Activated T-cell treated with anti-CD3 and anti-CD28 coated beads for 1 hour (primary cell): ENCODE data around the gene TACC3.
A peak's percentile ranks its signal among the peaks of the same experiment; 100 is the strongest.

Source experiments
- DNase-seq: peaks from one replicate; pipeline ENCODE4 v3.0.0-alpha.2; 2020; ENCODE audit warnings: low read depth

Gene TACC3

GRCh38 chr4:1776521-1777161 is 55.3 kb downstream of the TACC3 start:
- DNase-seq = no peak

- DNase-seq = no peak
These were observed 56.7 kb downstream of the TACC3 start for GRCh38 chr4:1777822-1778641.

- DNase-seq = no peak
These were observed 57.5 kb downstream of the TACC3 start for GRCh38 chr4:1778642-1779392.

DNA sequence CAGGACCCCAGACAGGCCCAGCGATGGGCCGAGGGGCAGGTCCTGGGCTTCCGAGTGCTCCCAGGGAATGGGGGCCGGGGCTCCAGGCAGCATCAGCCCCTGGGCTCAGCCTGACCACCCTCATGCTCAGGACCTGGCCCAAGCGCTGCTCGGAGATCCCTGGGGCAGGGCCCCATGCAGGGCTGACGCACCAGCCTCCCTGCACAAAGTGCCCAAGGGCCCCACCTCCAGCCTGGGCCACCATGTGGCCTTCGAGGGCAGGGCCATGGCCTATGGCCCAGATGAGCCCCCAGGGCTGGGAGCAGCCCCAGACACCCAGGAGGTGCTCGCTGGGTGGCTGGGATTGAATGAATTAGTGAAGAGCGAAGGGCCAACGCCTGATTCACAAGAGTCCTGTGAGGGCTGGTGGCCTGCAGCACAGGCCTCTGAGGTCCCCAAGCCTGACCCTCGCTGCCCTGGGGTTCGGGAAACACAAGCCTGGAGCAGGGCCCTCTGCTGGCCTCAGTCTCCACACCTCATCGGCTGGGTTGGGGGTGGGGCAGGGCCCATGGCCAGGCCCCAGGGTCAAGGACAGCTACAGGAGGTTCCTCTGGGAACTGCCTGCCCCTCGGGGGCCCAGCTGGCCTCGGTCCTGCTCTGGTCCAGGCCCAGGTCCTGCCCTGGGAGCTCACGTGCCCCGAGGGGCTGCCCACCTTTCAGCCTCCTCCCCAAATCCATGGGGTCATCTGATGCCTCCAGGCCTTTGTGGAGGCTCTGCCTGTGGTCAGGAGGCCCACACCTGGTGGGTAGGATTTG is 58.5 kb downstream of the TACC3 start:
- no peak for DNase-seq

DNA sequence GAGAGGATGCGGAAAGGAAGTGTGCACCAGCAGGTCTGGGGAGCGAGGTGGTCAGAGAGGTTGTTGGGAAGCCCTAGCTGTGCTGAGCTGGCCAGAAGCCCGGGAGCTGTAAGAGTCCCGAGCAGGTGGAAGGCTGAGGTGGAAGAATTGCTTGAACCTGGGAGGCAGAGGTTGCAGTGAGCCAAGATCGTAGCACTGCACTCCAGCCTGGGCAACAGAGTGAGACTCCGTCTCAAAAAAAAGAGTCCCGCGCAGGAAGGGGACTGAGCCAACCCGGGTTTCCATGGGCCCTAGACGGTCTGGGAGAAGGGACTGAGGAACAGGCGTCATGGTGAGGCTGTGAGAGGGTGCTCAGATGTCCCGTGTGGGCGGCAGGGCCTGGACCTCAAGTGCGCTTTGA is 59.1 kb downstream of the TACC3 start:
- DNase-seq = no peak

- no peak for DNase-seq
These were observed 61.7 kb downstream of the TACC3 start for GRCh38 chr4:1783015-1783414.

- DNase-seq = no peak
These were observed 62.6 kb downstream of the TACC3 start for GRCh38 chr4:1783970-1784369.

DNA sequence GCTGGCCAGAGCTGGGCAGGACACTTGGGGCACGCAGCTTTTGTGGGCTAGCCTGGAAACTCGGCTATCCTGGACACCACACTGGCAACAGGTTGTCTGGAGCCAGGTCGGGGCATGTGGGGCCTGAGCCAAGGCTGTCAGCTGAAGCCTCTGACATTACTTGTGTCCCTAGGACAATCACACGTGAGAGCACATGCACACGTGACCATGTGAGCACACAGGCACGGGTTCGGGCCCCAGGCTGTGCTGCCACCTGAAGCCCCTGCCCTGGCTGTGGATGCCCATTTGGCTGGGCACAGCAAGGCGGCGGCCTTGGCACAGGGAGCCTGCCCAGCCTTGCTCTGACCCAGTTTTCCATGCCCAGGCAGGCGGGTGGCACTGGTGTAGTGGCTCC is 63.1 kb downstream of the TACC3 start:
- DNase-seq = no peak

DNA sequence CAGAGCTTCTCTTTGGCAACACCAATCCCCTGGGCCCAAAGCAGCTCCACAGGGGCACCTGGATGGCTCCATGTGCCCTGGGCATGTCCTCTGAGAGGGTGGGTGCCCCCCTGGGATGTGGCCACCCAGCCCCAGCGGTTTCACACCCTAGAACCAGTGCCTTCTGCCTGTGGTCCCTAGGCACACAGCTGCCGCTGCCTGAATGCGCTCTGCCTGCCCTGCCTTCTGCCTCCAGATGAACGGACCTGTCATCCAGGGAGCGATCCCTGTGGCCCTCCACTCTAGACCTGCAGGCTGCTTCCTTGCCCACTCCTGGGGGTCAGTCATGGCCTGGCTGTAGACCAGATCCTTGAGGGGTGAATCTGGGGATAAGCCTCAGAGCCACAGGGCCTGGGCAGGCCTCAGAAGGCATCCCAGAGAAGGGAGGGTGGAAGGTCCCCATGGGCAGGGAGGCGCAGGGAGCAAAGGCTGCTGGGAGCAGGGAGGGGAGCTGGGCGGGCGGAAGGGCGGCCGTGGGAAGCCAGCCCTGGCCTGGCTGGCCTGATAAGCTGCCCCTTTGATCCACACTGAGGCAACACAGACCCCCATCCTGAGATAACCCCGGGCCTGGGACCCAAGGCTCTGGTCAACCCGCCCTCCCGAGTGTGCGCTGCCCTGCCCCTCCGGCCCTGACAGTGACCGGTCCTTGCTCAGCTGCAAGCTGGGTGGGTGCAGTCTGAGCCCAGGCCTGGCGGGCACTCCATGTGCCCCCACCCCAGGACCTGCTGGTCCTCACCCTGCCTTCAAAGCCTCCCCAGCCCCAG is 63.7 kb downstream of the TACC3 start:
- no peak for DNase-seq

- DNase-seq = no peak
These were observed 64.3 kb downstream of the TACC3 start for GRCh38 chr4:1785592-1785991.

- DNase-seq = no peak
These were observed 65.4 kb downstream of the TACC3 start for GRCh38 chr4:1786544-1787362.

GRCh38 chr4:1787411-1788077 is 66.2 kb downstream of the TACC3 start:
- DNase-seq = no peak

- DNase-seq = no peak
These were observed 67.1 kb downstream of the TACC3 start for GRCh38 chr4:1788254-1788973.

DNA sequence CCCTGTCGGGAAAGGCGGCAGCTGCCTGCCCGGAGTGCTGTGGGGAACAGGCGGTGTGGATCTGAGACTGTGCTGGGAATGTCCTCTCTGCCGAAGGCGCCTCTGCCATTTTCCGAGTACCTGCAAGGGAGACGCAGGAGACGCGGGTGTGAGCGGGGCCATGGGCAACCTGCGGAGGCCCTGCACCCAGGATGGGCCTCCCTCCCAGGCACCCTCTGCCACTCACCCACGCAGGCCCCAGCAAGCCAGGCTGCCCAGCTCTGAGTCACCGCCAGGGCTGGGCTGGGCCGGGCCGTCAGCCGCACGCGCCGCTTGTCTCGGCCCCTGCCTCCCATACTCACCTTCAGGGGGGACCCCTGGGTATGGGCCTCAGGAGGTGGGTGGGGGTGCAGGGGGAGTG is 68.2 kb downstream of the TACC3 start:
- DNase-seq = no peak

DNA sequence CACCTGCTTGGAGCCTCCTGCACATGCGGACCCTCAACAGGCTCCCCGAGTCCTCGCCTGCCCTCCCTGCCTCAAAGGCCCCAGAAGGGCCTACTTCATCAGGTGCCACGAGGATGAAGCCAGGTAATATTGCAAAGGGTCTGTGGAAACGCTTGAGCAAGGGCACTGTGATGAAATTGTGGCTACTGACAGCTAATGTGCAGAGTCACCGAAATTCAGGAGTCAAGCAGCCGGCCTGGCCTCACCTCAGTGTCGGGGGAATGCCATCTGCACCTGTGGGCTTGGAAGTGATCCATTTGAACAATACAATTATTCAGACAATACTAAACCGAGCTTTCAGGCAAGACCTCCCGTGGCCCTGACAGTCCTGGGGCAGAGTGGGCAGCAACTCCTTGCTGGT is 68.7 kb downstream of the TACC3 start:
- DNase-seq = no peak

DNA sequence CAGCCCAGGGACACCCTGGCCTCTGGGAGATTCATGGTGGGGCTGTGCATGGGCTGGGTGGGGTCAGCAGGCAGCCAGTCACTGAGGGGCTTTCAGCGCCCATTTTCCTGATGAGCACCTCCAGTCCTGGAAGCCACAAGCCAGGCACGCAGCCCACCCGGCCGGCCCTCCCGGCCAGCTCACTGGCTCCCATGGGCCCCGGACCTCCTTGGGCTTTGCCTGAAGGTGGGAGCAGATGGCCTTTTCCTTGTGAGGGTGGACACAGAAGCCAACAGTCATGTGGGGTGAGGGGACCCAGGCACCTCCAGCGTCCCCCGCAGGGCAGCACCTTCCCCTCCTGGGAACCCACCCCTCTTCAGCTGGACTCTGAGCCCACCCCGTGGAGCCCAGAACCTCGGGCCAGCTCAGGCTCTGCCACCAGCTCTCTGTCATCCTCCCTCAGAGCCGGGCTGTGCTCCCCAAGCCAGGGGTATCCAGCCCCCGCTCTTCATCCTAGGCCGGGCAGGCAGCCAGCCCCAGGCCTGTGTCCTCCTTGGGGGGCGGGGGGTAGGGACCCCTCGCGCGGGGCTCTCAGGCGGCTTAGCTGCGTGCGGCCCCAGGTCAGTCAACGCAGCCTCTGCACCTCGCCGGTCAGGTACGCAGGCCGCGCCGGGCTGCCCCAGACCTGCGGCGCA is 71.0 kb downstream of the TACC3 start:
- no peak for DNase-seq

DNA sequence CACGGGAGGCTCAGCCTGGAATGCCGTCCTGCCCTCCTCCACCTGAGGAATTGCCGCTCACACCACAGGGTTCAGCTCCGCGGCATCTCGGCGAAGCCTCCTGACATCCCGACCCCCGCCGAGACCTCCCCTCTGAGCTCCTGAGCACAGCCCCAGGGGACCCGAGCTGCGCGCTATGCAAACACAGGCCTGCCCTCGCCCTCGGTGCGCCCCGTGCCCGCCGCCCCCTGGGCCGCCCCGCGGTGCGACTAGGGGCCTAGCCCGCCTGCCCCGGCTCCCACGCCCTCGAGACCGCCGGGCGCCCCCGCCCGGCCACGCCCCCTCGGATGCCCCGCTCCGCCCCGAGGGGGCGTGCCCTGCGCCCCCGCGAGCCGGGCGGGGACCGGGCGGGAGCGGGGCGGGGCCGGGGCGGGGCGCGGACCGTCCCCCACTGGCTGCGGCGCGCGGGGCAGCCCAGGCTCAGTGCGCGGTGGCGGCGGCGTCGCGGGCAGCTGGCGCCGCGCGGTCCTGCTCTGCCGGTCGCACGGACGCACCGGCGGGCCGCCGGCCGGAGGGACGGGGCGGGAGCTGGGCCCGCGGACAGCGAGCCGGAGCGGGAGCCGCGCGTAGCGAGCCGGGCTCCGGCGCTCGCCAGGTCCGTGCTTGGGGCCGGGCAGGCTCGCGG is 71.6 kb downstream of the TACC3 start, which contains the start of gene FGFR3:
TSS of gene FGFR3 (plus strand) at position 462 of the 664 bp plus-strand sequence. CDS start 642 bp downstream, outside the sequence.
- peak; percentile 19 for DNase-seq

- peak; percentile 19 for DNase-seq
These were observed 72.1 kb downstream of the TACC3 start for GRCh38 chr4:1793496-1793840.
